ENCODE data around the gene FSTL5.
"Not testable (repeated sequence)": the region's sequence is repeated elsewhere in the genome, so short reads cannot be mapped to it uniquely, and the experiment has no call there.

FSTL5 gene

GRCh38 chr4:161829591-161829990, 334.2 kb downstream of the FSTL5 start:
- DNase-seq (ENCODE audit: low spot score), result no peak

GRCh38 chr4:161828061-161828460, 335.7 kb downstream of the FSTL5 start:
- no peak for DNase-seq (ENCODE audit: low spot score)

- DNase-seq (ENCODE audit: low spot score), result no peak
These were observed 336.8 kb downstream of the FSTL5 start for GRCh38 chr4:161827013-161827412.

GRCh38 chr4:161823450-161823849, 340.4 kb downstream of the FSTL5 start:
- no peak for DNase-seq (ENCODE audit: low spot score)

- DNase-seq (ENCODE audit: low spot score), result no peak
These were observed 341.6 kb downstream of the FSTL5 start for GRCh38 chr4:161822174-161822573.

GRCh38 chr4:161817914-161818313, 345.9 kb downstream of the FSTL5 start:
- DNase-seq (ENCODE audit: low spot score), result no peak

- no peak for DNase-seq (ENCODE audit: low spot score)
These were observed 346.8 kb downstream of the FSTL5 start for GRCh38 chr4:161816958-161817357.

GRCh38 chr4:161815841-161816240, 348.0 kb downstream of the FSTL5 start:
- DNase-seq (ENCODE audit: low spot score), result no peak

GRCh38 chr4:161813889-161814288, 349.9 kb downstream of the FSTL5 start:
- no peak for DNase-seq (ENCODE audit: low spot score)

- DNase-seq (ENCODE audit: low spot score), result no peak
These were observed 350.4 kb downstream of the FSTL5 start for GRCh38 chr4:161813389-161813788.

- DNase-seq (ENCODE audit: low spot score), result no peak
These were observed 360.6 kb downstream of the FSTL5 start for GRCh38 chr4:161803171-161803570.

GRCh38 chr4:161799710-161800109, 364.1 kb downstream of the FSTL5 start:
- no peak for DNase-seq (ENCODE audit: low spot score)

GRCh38 chr4:161792991-161793390, 370.8 kb downstream of the FSTL5 start:
- DNase-seq (ENCODE audit: low spot score), result no peak

- DNase-seq (ENCODE audit: low spot score), result no peak
These were observed 371.8 kb downstream of the FSTL5 start for GRCh38 chr4:161791796-161792556.

- no peak for DNase-seq (ENCODE audit: low spot score)
These were observed 396.7 kb downstream of the FSTL5 start for GRCh38 chr4:161767116-161767515.

GRCh38 chr4:161762796-161763195, 401.0 kb downstream of the FSTL5 start:
- DNase-seq (ENCODE audit: low spot score), result no peak

- DNase-seq (ENCODE audit: low spot score), result no peak
These were observed 403.8 kb downstream of the FSTL5 start for GRCh38 chr4:161760008-161760407.

- not testable (repeated sequence) for DNase-seq (ENCODE audit: low spot score)
These were observed 405.4 kb downstream of the FSTL5 start for GRCh38 chr4:161758412-161758811.

GRCh38 chr4:161728929-161729328, 434.9 kb downstream of the FSTL5 start:
- no peak for DNase-seq (ENCODE audit: low spot score)

GRCh38 chr4:161721947-161722346, 441.9 kb downstream of the FSTL5 start:
- DNase-seq (ENCODE audit: low spot score), result no peak

- no peak for DNase-seq (ENCODE audit: low spot score)
These were observed 446.7 kb downstream of the FSTL5 start for GRCh38 chr4:161717084-161717483.

- DNase-seq (ENCODE audit: low spot score), result no peak
These were observed 448.9 kb downstream of the FSTL5 start for GRCh38 chr4:161714931-161715330.

- no peak for DNase-seq (ENCODE audit: low spot score)
These were observed 449.6 kb downstream of the FSTL5 start for GRCh38 chr4:161714022-161714751.

- no peak for DNase-seq (ENCODE audit: low spot score)
These were observed 459.1 kb downstream of the FSTL5 start for GRCh38 chr4:161704653-161705052.

All from SW480 (cell line).